Testis (tissue), 5 donors: Measurements from ENCODE around the gene FOS. TPM values are rescaled to one million over a fixed set of nuclear protein-coding genes. Genes with fewer than 3 reads are reported as not detected.

Experiments
- DNase-seq: peaks from one replicate; pipeline ENCODE4 v3.0.0-alpha.2; 2019
- H3K27ac ChIP-seq, 2 donors: fragments of 200-600 bp; sonication (generic); one replicate each; pipeline ENCODE4 v1.5.1; 2019
- H3K27me3 ChIP-seq: fragments of 200-600 bp; sonication (generic); one replicate; pipeline ENCODE4 v1.5.1; 2019
- H3K36me3 ChIP-seq: fragments of 200-600 bp; sonication (generic); one replicate; pipeline ENCODE4 v1.5.1; 2017; ENCODE audit warnings: low read depth; ENCODE audit errors: missing control alignments
- H3K4me1 ChIP-seq: fragments of 200-600 bp; sonication (generic); one replicate; pipeline ENCODE4 v1.5.1; 2019
- H3K4me3 ChIP-seq, 2 donors: fragments of 200-600 bp; sonication (generic); one replicate each; pipeline ENCODE4 v1.5.1; 2017 to 2019
- H3K9me3 ChIP-seq: fragments of 200-600 bp; sonication (generic); one replicate; pipeline ENCODE4 v1.5.1; 2017
- CTCF ChIP-seq, 3 experiments: fragments of 450-650 bp in 2 of 3; fragments of 200-600 bp in 1 of 3; sonication (generic) in 1 of 3; IDR thresholded peaks; one replicate each; pipeline ENCODE4 v1.5.1; 2016 to 2019; ENCODE audit warnings: antibody characterized with exemption in 3 of 3, mild to moderate bottlenecking in 2 of 3, moderate library complexity in 1 of 3
- POLR2A ChIP-seq: fragments of 450-650 bp; IDR thresholded peaks from one replicate; pipeline ENCODE4 v1.6.1; 2017; ENCODE audit warnings: antibody characterized with exemption, mild to moderate bottlenecking, moderate library complexity
- WGBS, 2 donors: methylation state at CpG; one replicate each; pipeline ENCODE4 v1.1.5; 2018; 5-methylcytosine and 5-hydroxymethylcytosine counted together
- intact Hi-C: fragments of 100-400 bp; cut with DNase I; formaldehyde crosslinking; loops from one replicate; pipeline ENCODE4 v1.15.1; 2023; ENCODE audit warnings: low total_unique reads
- long read RNA-seq, 2 donors: transcript quantifications; one replicate each; lab custom pipeline, GENCODE V29; 2026
- polyA plus RNA-seq: library from polyadenylated mRNA; stranded (reverse); fragments of 350-450 nt; fragmentation: Illumina TruSeq; extraction: RNeasy Lipid Tissue Mini Kit (QIAGEN cat#74804); gene quantifications from one replicate; pipeline ENCODE4 v1.2.3, GENCODE V29; 2014; ENCODE audit warnings: low read depth, low replicate concordance; ENCODE audit not compliant: insufficient read depth
- total RNA-seq, 2 donors: library from RNA; depleted of rRNA; stranded (reverse); fragments of >200 nt; gene quantifications; one replicate each; pipeline ENCODE4 v1.2.3, GENCODE V29; 2016

Gene FOS
- total RNA-seq (10 to 100 TPM; 44.2 to 66.1 TPM), polyA plus RNA-seq (247 TPM)
- long read RNA-seq, donor 1, transcript FOS-208 (3 exons, 1,496 nt): minor isoform, 17 of 118 reads
- long read RNA-seq, donor 1, transcript FOS-206 (2 exons, 1,280 nt): minor isoform, 16 of 118 reads
- long read RNA-seq, donor 1, transcript FOS-201 (4 exons, 2,158 nt): major isoform, 81 of 118 reads
- long read RNA-seq, donor 1, partial matches to known transcripts: 0 of 118 reads
- long read RNA-seq, donor 1, other reads (novel, unspliced or antisense): 0 of 118 reads
- long read RNA-seq, donor 2, transcript FOS-205 (3 exons, 629 nt): minor isoform, 9 of 129 reads
- long read RNA-seq, donor 2, transcript FOS-201 (4 exons, 2,158 nt): major isoform, 57 of 129 reads
- long read RNA-seq, donor 2, transcript FOS-208 (3 exons, 1,496 nt): minor isoform, 34 of 129 reads
- long read RNA-seq, donor 2, transcript FOS-206 (2 exons, 1,280 nt): minor isoform, 23 of 129 reads
- long read RNA-seq, donor 2, partial matches to known transcripts: 0 of 129 reads
- long read RNA-seq, donor 2, other reads (novel, unspliced or antisense): 0 of 129 reads

GRCh38 chr14:75278422-75279152 is at the start of gene FOS:
Gene FOS, plus strand, starts transcription at chr14:75278828. Its CDS starts 155 bp downstream, at chr14:75278983.
- no peaks in the 10 kb centered on the region for H3K27me3 ChIP-seq
- WGBS, 2 donors: 0 to 1% methylated on average over 2 to 69 of the region's 69 CpGs
- peak within 1 kb of the TSS; percentile 92 to 98 for H3K27ac ChIP-seq
- peak within 1 kb of the TSS; percentile 66 to 86 for H3K4me3 ChIP-seq
- peaks cover 30% of the 10 kb centered on the region for H3K4me1 ChIP-seq
- H3K36me3 ChIP-seq: no peaks in the 10 kb centered on the region
- H3K9me3 ChIP-seq: no peaks in the 10 kb centered on the region
- intact Hi-C loops: no loop called here
- DNase-seq: peak; percentile 96
- TF ChIP-seq CTCF (IDR thresholded peaks at IDR 0.05) (peak in 2 of 3 experiments; percentile 22 to 42), POLR2A (peak; percentile 88)

GRCh38 chr14:75229661-75230139 is 48.9 kb upstream of the FOS start:
- no peak overlapping the region for H3K27ac ChIP-seq
- H3K4me1 ChIP-seq: peaks cover 16% of the 10 kb centered on the region
- WGBS, 2 donors: 75 to 80% methylated on average over 4 of the region's 4 CpGs
- H3K9me3 ChIP-seq: no peaks in the 10 kb centered on the region
- H3K27me3 ChIP-seq: no peaks in the 10 kb centered on the region
- DNase-seq: no peak
- TF ChIP-seq CTCF (IDR thresholded peaks at IDR 0.05) (no peak), POLR2A (no peak)
- H3K4me3 ChIP-seq: no peak overlapping the region
- intact Hi-C loops: no loop called here
- H3K36me3 ChIP-seq: no peaks in the 10 kb centered on the region

GRCh38 chr14:75230140-75230792 is 48.4 kb upstream of the FOS start:
- no peak for TF ChIP-seq POLR2A
- TF ChIP-seq CTCF (IDR thresholded peaks at IDR 0.05): peak; percentile 10 to 28 (median 27)
- 77 to 81% methylated on average over 6 of the region's 6 CpGs for WGBS, 2 donors
- Histone ChIP-seq H3K27ac (no peak overlapping the region), H3K4me1 (peaks cover 16% of the 10 kb centered on the region), H3K4me3 (no peak overlapping the region), H3K9me3 (no peaks in the 10 kb centered on the region), H3K27me3 (no peaks in the 10 kb centered on the region), H3K36me3 (no peaks in the 10 kb centered on the region)
- intact Hi-C loops: no loop called here
- peak; percentile 57 for DNase-seq

- no peak overlapping the region for H3K4me3 ChIP-seq
- no peak for TF ChIP-seq CTCF (IDR thresholded peaks at IDR 0.05)
- no peak for TF ChIP-seq POLR2A
- intact Hi-C loops: no loop called here
- WGBS, 2 donors: 43 to 86% methylated on average over 2 of the region's 2 CpGs
- H3K9me3 ChIP-seq: no peaks in the 10 kb centered on the region
- H3K27ac ChIP-seq: no peak overlapping the region
- no peaks in the 10 kb centered on the region for H3K36me3 ChIP-seq
- H3K4me1 ChIP-seq: peaks cover 18% of the 10 kb centered on the region
- H3K27me3 ChIP-seq: no peaks in the 10 kb centered on the region
- DNase-seq: no peak
Observed at GRCh38 chr14:75231320-75231719, 47.3 kb upstream of the FOS start.
